ENCODE data around the gene SPTA1.

DNA sequence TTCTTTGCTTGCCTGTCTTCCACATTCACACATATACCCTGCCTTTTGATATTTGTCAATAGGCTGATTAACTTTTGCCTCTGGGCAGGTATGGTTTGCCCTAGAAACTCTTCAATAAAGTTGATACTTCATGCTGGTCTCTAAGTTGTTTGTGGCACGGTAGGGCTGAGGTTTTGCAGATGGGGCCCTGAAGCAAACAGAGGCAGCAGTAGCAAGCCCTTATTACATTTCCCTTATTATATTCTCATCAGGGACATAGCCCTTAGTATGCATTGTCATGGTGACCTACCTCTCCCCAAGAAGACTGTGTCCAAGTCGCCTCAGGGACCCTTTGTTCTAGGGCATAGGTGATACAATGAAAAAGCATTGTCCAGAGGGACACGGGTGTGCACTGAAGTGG is 116.0 kb downstream of the SPTA1 start, which contains the start of gene OR6P1:
- no peak for TF ChIP-seq CTCF (IDR thresholded peaks at IDR 0.05; ENCODE audit: low read depth, low read length, poor library complexity, severe bottlenecking)
- TF ChIP-seq EZH2phosphoT487 (IDR thresholded peaks at IDR 0.05; ENCODE audit: borderline replicate concordance, low read length), result no peak
